SJCRH30 (cell line): ENCODE measurements around the gene TYW1B. TPM values are rescaled to one million over a fixed set of nuclear protein-coding genes. Genes with fewer than 3 reads are reported as not detected.
A peak's percentile ranks its signal among the peaks of the same experiment; 100 is the strongest.
"Not testable (repeated sequence)": the region's sequence is repeated elsewhere in the genome, so short reads cannot be mapped to it uniquely, and the experiment has no call there.

Source experiments
- DNase-seq, 2 experiments: peaks; one replicate each; pipeline ENCODE4 v3.0.0-alpha.2; 2015 to 2020
- H3K27ac ChIP-seq: fragments of 250-450 bp; sonication (Bioruptor Pico); 2 replicates; pipeline ENCODE4 v1.5.1; 2020; ENCODE audit warnings: mild to moderate bottlenecking, moderate library complexity
- H3K27me3 ChIP-seq: fragments of 250-450 bp; sonication (Bioruptor Pico); 2 replicates; pipeline ENCODE4 v1.5.1; 2020; ENCODE audit warnings: mild to moderate bottlenecking, moderate library complexity
- H3K36me3 ChIP-seq: fragments of 250-450 bp; sonication (Bioruptor Pico); 2 replicates; pipeline ENCODE4 v1.5.1; 2020; ENCODE audit warnings: mild to moderate bottlenecking, moderate library complexity
- H3K4me1 ChIP-seq: fragments of 250-450 bp; sonication (Bioruptor Pico); 2 replicates; pipeline ENCODE4 v1.5.1; 2020; ENCODE audit warnings: mild to moderate bottlenecking, moderate library complexity
- H3K4me3 ChIP-seq: fragments of 250-450 bp; sonication (Bioruptor Pico); 2 replicates; pipeline ENCODE4 v1.5.1; 2020; ENCODE audit warnings: mild to moderate bottlenecking, moderate library complexity
- H3K9me3 ChIP-seq: fragments of 250-450 bp; sonication (Bioruptor Pico); replicated peaks from 2 replicates; pipeline ENCODE4 v1.5.1; 2020; ENCODE audit warnings: mild to moderate bottlenecking, moderate library complexity
- total RNA-seq: library from RNA; depleted of rRNA; stranded (reverse); fragments of >200 nt; shearing (Covaris generic); gene quantifications from 2 replicates; pipeline ENCODE4 v1.2.3, GENCODE V29; 2014

The TYW1B gene
- total RNA-seq, 1 experiment from 2014 or later: 7.2 TPM

GRCh38 chr7:72790698-72791060, 37.3 kb downstream of the TYW1B start:
- not testable (repeated sequence) for H3K4me3 ChIP-seq, H3K27me3 ChIP-seq, H3K4me1 ChIP-seq, H3K36me3 ChIP-seq, H3K9me3 ChIP-seq
- H3K27ac ChIP-seq: peak overlapping the region; percentile 65
- peak; percentile 40 to 50 for DNase-seq

GRCh38 chr7:72790048-72790697, 37.8 kb downstream of the TYW1B start:
- H3K27me3 ChIP-seq, H3K36me3 ChIP-seq, H3K4me3 ChIP-seq, H3K9me3 ChIP-seq, H3K4me1 ChIP-seq: not testable (repeated sequence)
- peak; percentile 78 to 85 for DNase-seq
- peak overlapping the region; percentile 65 for H3K27ac ChIP-seq

- Histone ChIP-seq H3K36me3 (no peaks in the 10 kb centered on the region), H3K4me3 (no peak overlapping the region), H3K27ac (no peak overlapping the region), H3K27me3 (no peaks in the 10 kb centered on the region), H3K4me1 (peaks cover 12% of the 10 kb centered on the region), H3K9me3 (no peaks in the 10 kb centered on the region)
- no peak for DNase-seq
Measured at GRCh38 chr7:72785166-72785955, 42.6 kb downstream of the TYW1B start.

- H3K36me3 ChIP-seq, H3K27me3 ChIP-seq, H3K4me1 ChIP-seq, H3K4me3 ChIP-seq, H3K9me3 ChIP-seq: not testable (repeated sequence)
- H3K27ac ChIP-seq: peak overlapping the region; percentile 45
- DNase-seq: peak; percentile 74 to 83
Measured at GRCh38 chr7:72783601-72784370, 44.2 kb downstream of the TYW1B start.

- Histone ChIP-seq H3K27me3 (no peaks in the 10 kb centered on the region), H3K27ac (no peak overlapping the region), H3K4me1 (peaks cover 9% of the 10 kb centered on the region), H3K4me3 (no peak overlapping the region), H3K36me3 (no peaks in the 10 kb centered on the region), H3K9me3 (no peaks in the 10 kb centered on the region)
- DNase-seq: no peak
Measured at GRCh38 chr7:72781631-72782030, 46.4 kb downstream of the TYW1B start.

GRCh38 chr7:72781161-72781560, 46.8 kb downstream of the TYW1B start:
- H3K27ac ChIP-seq: no peak overlapping the region
- H3K4me1 ChIP-seq: peaks cover 9% of the 10 kb centered on the region
- no peak for DNase-seq
- H3K4me3 ChIP-seq: no peak overlapping the region
- no peaks in the 10 kb centered on the region for H3K36me3 ChIP-seq
- no peaks in the 10 kb centered on the region for H3K9me3 ChIP-seq
- H3K27me3 ChIP-seq: no peaks in the 10 kb centered on the region

GRCh38 chr7:72780289-72780894, 47.6 kb downstream of the TYW1B start:
- DNase-seq, H3K9me3 ChIP-seq, H3K27ac ChIP-seq, H3K36me3 ChIP-seq, H3K4me3 ChIP-seq, H3K27me3 ChIP-seq, H3K4me1 ChIP-seq: not testable (repeated sequence)

GRCh38 chr7:72777167-72777566, 50.8 kb downstream of the TYW1B start:
- H3K27ac ChIP-seq, H3K4me3 ChIP-seq, H3K36me3 ChIP-seq, H3K4me1 ChIP-seq, DNase-seq, H3K9me3 ChIP-seq, H3K27me3 ChIP-seq: not testable (repeated sequence)

GRCh38 chr7:72772627-72773026, 55.4 kb downstream of the TYW1B start:
- not testable (repeated sequence) for H3K4me1 ChIP-seq, H3K4me3 ChIP-seq, DNase-seq, H3K27ac ChIP-seq, H3K9me3 ChIP-seq, H3K27me3 ChIP-seq, H3K36me3 ChIP-seq

GRCh38 chr7:72766994-72767393, 61.0 kb downstream of the TYW1B start:
- not testable (repeated sequence) for DNase-seq, H3K36me3 ChIP-seq

GRCh38 chr7:72760602-72761001, 67.4 kb downstream of the TYW1B start:
- H3K4me3 ChIP-seq: no peak overlapping the region
- DNase-seq: no peak
- H3K9me3 ChIP-seq: peaks cover 9% of the 10 kb centered on the region
- H3K36me3 ChIP-seq: peaks cover 8% of the 10 kb centered on the region; the same call in 1 of the 2 replicates
- H3K27ac ChIP-seq: no peak overlapping the region
- H3K4me1 ChIP-seq: no peaks in the 10 kb centered on the region
- H3K27me3 ChIP-seq: no peaks in the 10 kb centered on the region

More at GRCh38 chr7:72766994-72767393, 61.0 kb downstream of the TYW1B start:
- not testable (repeated sequence) for H3K4me3 ChIP-seq, H3K27me3 ChIP-seq, H3K4me1 ChIP-seq, H3K9me3 ChIP-seq, H3K27ac ChIP-seq

- DNase-seq: no peak
- Histone ChIP-seq H3K36me3 (no peaks in the 10 kb centered on the region), H3K4me1 (no peaks in the 10 kb centered on the region), H3K27ac (no peak overlapping the region), H3K27me3 (no peaks in the 10 kb centered on the region), H3K4me3 (no peak overlapping the region), H3K9me3 (0 out of 2 replicates have a peak, but pooled peaks cover 4% of the 10 kb centered on the region)
Measured at GRCh38 chr7:72754312-72754711, 73.7 kb downstream of the TYW1B start.

GRCh38 chr7:72753781-72754180, 74.2 kb downstream of the TYW1B start:
- H3K27me3 ChIP-seq: no peaks in the 10 kb centered on the region
- H3K36me3 ChIP-seq: no peaks in the 10 kb centered on the region
- H3K9me3 ChIP-seq: 0 out of 2 replicates have a peak, but pooled peaks cover 4% of the 10 kb centered on the region
- no peak overlapping the region for H3K27ac ChIP-seq
- DNase-seq: no peak
- no peak overlapping the region for H3K4me3 ChIP-seq
- H3K4me1 ChIP-seq: no peaks in the 10 kb centered on the region

- H3K9me3 ChIP-seq, DNase-seq, H3K4me3 ChIP-seq, H3K36me3 ChIP-seq, H3K27ac ChIP-seq, H3K27me3 ChIP-seq, H3K4me1 ChIP-seq: not testable (repeated sequence)
Measured at GRCh38 chr7:72753229-72753628, 74.8 kb downstream of the TYW1B start.

- Histone ChIP-seq H3K4me3 (no peak overlapping the region), H3K4me1 (no peaks in the 10 kb centered on the region), H3K9me3 (no peaks in the 10 kb centered on the region), H3K27ac (no peak overlapping the region), H3K36me3 (no peaks in the 10 kb centered on the region), H3K27me3 (no peaks in the 10 kb centered on the region)
- peak in 1 of 2 experiments; percentile 20 for DNase-seq
Measured at GRCh38 chr7:72751978-72752377, 76.0 kb downstream of the TYW1B start.
